Spleen (tissue), 7 donors: ENCODE measurements around the gene ARID1A.

Experiments
- CTCF ChIP-seq, 11 experiments: fragments of 200-600 bp in 7 of 11; fragments of 450-650 bp in 4 of 11; sonication (generic) in 4 of 11; IDR thresholded peaks in 8 of 11; conservative IDR thresholded peaks in 3 of 11; 1 replicate in 7 of 11; 2 replicates in 4 of 11; pipeline versions ENCODE4 v1.4.0 to v1.8.0; 2016 to 2021; ENCODE audit warnings: antibody characterized with exemption in 11 of 11, inconsistent platforms in 4 of 11, mild to moderate bottlenecking in 1 of 11
- POLR2AphosphoS5 ChIP-seq, 3 donors: sonication (generic); formaldehyde crosslinking; IDR thresholded peaks; one replicate each; pipeline ENCODE4 v1.5.1; 2017; ENCODE audit warnings: antibody characterized with exemption in 3 of 3
- donor health status: DM: no; HTN: no; CAD: no; lungs with moderate emphysema.
- donor health status: DM: no; HTN: no; CAD: no.
- donor health status: DM: no; HTN: no; CAD: no.

- TF ChIP-seq CTCF (IDR thresholded peaks at IDR 0.05 in 8 of 11, conservative IDR thresholded peaks at IDR 0.05 in 3 of 11) (no peak), POLR2AphosphoS5 (IDR thresholded peaks at IDR 0.05) (no peak)
These were observed 23.4 kb downstream of the ARID1A start for GRCh38 chr1:26719205-26719604.
